GM12864 (cell line): Measurements from ENCODE around the gene SEC14L5.

Source experiments
- DNase-seq: peaks from one replicate; pipeline ENCODE4 v3.0.0-alpha.2; 2011; ENCODE audit warnings: low read depth
- H3K4me3 ChIP-seq: 2 replicates; pipeline ENCODE4 v1.5.1; 2011; ENCODE audit warnings: mild to moderate bottlenecking, low read depth, low read length, control low read depth
- TF ChIP-seq, protein P1 (sequence below): IDR thresholded peaks from 2 replicates; pipeline ENCODE4 v1.5.1; 2011; ENCODE audit warnings: low read depth, mild to moderate bottlenecking, moderate library complexity, low read length, control low read depth, inconsistent platforms; ENCODE audit errors: missing control alignments

Gene SEC14L5

DNA sequence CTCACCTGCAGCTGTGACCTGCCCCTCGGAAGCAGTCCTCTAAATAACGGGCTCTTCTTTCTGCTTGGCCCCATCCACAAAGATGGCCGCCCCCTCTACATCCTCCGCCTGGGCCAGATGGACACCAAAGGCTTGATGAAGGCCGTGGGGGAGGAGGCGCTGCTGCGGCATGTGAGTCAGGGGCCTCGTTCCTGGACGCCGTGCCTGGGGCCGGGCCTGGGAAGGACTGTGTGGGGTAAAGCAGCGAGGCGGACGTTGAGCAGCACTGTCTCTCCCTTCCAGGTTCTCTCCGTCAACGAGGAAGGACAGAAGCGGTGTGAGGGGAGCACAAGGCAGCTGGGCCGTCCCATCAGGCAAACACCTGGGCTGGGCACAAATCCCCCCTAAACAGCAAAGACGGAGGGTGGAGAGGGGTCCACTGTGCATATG is 42.5 kb downstream of the SEC14L5 start:
- DNase-seq, result no peak
- TF ChIP-seq, protein P1, sequence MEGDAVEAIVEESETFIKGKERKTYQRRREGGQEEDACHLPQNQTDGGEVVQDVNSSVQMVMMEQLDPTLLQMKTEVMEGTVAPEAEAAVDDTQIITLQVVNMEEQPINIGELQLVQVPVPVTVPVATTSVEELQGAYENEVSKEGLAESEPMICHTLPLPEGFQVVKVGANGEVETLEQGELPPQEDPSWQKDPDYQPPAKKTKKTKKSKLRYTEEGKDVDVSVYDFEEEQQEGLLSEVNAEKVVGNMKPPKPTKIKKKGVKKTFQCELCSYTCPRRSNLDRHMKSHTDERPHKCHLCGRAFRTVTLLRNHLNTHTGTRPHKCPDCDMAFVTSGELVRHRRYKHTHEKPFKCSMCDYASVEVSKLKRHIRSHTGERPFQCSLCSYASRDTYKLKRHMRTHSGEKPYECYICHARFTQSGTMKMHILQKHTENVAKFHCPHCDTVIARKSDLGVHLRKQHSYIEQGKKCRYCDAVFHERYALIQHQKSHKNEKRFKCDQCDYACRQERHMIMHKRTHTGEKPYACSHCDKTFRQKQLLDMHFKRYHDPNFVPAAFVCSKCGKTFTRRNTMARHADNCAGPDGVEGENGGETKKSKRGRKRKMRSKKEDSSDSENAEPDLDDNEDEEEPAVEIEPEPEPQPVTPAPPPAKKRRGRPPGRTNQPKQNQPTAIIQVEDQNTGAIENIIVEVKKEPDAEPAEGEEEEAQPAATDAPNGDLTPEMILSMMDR, result no peak
- H3K4me3 ChIP-seq, result no peak overlapping the region

- H3K4me3 ChIP-seq, result no peak overlapping the region
- DNase-seq, result no peak
- TF ChIP-seq, protein P1, result no peak
Measured at GRCh38 chr16:5001571-5001970, 43.4 kb downstream of the SEC14L5 start.

GRCh38 chr16:5001986-5002385 is 43.9 kb downstream of the SEC14L5 start:
- TF ChIP-seq, protein P1, result no peak
- no peak for DNase-seq
- no peak overlapping the region for H3K4me3 ChIP-seq

GRCh38 chr16:5002699-5003143 is 44.6 kb downstream of the SEC14L5 start:
- TF ChIP-seq, protein P1, result no peak
- no peak overlapping the region for H3K4me3 ChIP-seq
- DNase-seq, result no peak

DNA sequence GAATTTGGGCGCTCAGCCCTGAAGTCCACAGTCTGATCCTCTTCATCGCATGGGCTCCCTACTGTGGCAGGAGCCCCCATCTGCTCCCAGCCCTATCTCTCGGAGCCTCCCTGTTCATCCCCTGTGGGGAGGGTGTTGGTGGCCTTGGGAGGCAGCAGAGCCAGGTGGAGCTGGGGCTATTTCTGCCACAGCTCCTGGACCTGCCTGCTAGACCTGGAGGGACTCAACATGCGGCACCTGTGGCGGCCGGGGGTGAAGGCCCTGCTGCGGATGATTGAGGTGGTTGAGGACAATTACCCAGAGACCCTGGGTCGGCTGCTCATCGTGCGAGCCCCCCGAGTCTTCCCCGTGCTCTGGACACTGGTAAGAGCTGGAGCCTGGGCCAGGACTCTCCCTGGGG is 45.1 kb downstream of the SEC14L5 start:
- TF ChIP-seq, protein P1, result no peak
- no peak for DNase-seq
- no peak overlapping the region for H3K4me3 ChIP-seq

DNA sequence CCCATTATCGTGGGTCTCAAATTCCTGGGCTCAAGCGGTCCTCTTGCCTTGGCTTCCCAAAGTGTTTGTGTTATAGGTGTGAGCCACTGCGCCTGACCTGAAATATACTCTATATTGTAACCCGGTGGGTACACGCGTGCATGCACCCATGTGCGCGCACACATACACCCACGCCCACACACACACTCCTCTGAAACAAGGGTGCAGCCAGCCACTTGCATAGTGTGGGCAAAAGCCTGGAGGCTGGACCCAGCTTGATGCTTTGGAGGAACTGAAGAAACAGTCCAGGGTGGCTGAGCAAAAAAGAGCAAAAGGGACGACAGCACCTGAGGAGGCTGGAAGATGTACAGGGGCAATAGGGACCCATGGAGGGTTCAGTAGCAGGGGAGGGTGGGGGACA is 45.7 kb downstream of the SEC14L5 start:
- no peak for DNase-seq
- H3K4me3 ChIP-seq, result no peak overlapping the region
- TF ChIP-seq, protein P1, result no peak

- TF ChIP-seq, protein P1, result no peak
Measured at GRCh38 chr16:5004311-5004710, 46.2 kb downstream of the SEC14L5 start.

More at GRCh38 chr16:5004311-5004710, 46.2 kb downstream of the SEC14L5 start:
- no peak for DNase-seq
- no peak overlapping the region for H3K4me3 ChIP-seq
